KMS-11 (cell line): ENCODE results near the gene HERC3.

Experiments used
- H2AFZ ChIP-seq: fragments of 200-600 bp; sonication (generic); 2 replicates; pipeline ENCODE4 v1.6.1; 2016; ENCODE audit warnings: antibody characterized with exemption, mixed run types, low read depth
- H3K27ac ChIP-seq: fragments of 200-600 bp; sonication (generic); 2 replicates; pipeline ENCODE4 v1.6.1; 2016; ENCODE audit warnings: mild to moderate bottlenecking, mixed run types
- H3K27me3 ChIP-seq: fragments of 200-600 bp; sonication (generic); 2 replicates; pipeline ENCODE4 v1.6.1; 2017; ENCODE audit warnings: mild to moderate bottlenecking, low read depth, mixed run types, moderate library complexity; ENCODE audit not compliant: insufficient read depth
- H3K36me3 ChIP-seq: fragments of 200-600 bp; sonication (generic); 2 replicates; pipeline ENCODE4 v1.6.1; 2017; ENCODE audit warnings: mild to moderate bottlenecking, mixed run types; ENCODE audit not compliant: insufficient read depth
- H3K4me1 ChIP-seq: fragments of 200-600 bp; sonication (generic); 2 replicates; pipeline ENCODE4 v1.6.1; 2016; ENCODE audit warnings: mild to moderate bottlenecking, low read depth, mixed run types; ENCODE audit not compliant: poor library complexity, severe bottlenecking
- H3K4me2 ChIP-seq: fragments of 200-600 bp; sonication (generic); 2 replicates; pipeline ENCODE4 v1.7.0; 2016; ENCODE audit warnings: mild to moderate bottlenecking, mixed run types
- H3K4me3 ChIP-seq: fragments of 200-600 bp; sonication (generic); IDR thresholded peaks from 2 replicates; pipeline ENCODE4 v1.6.1; 2017; ENCODE audit warnings: low read depth, low read length, mixed read lengths; ENCODE audit not compliant: insufficient read depth
- H3K79me2 ChIP-seq: fragments of 200-600 bp; sonication (generic); 2 replicates; pipeline ENCODE4 v1.6.1; 2016; ENCODE audit warnings: low read depth, mixed run types; ENCODE audit not compliant: insufficient read depth
- H3K9ac ChIP-seq: fragments of 200-600 bp; sonication (generic); 2 replicates; pipeline ENCODE4 v1.6.1; 2016; ENCODE audit warnings: mild to moderate bottlenecking, mixed run types
- H4K20me1 ChIP-seq: fragments of 200-600 bp; sonication (generic); 2 replicates; pipeline ENCODE4 v1.6.1; 2016; ENCODE audit warnings: mild to moderate bottlenecking, mixed run types; ENCODE audit not compliant: insufficient read depth
- CTCF ChIP-seq: fragments of 200-600 bp; sonication (generic); conservative IDR thresholded peaks from 2 replicates; pipeline ENCODE4 v1.6.1; 2017; ENCODE audit warnings: low read depth, mild to moderate bottlenecking, antibody characterized with exemption, low read length, moderate library complexity, mixed read lengths

The HERC3 gene

GRCh38 chr4:88720451-88721428 lies 128.5 kb downstream of the HERC3 start:
- no peak overlapping the region for H3K27ac ChIP-seq
- H4K20me1 ChIP-seq, result no peaks in the 10 kb centered on the region
- H3K36me3 ChIP-seq, result no peaks in the 10 kb centered on the region
- no peak overlapping the region for H2AFZ ChIP-seq
- no peak overlapping the region for H3K4me3 ChIP-seq
- no peaks in the 10 kb centered on the region for H3K4me1 ChIP-seq
- H3K9ac ChIP-seq, result no peak overlapping the region
- H3K27me3 ChIP-seq, result no peaks in the 10 kb centered on the region
- H3K79me2 ChIP-seq, result no peaks in the 10 kb centered on the region
- H3K4me2 ChIP-seq, result no peak overlapping the region
- TF ChIP-seq CTCF, result no peak

DNA sequence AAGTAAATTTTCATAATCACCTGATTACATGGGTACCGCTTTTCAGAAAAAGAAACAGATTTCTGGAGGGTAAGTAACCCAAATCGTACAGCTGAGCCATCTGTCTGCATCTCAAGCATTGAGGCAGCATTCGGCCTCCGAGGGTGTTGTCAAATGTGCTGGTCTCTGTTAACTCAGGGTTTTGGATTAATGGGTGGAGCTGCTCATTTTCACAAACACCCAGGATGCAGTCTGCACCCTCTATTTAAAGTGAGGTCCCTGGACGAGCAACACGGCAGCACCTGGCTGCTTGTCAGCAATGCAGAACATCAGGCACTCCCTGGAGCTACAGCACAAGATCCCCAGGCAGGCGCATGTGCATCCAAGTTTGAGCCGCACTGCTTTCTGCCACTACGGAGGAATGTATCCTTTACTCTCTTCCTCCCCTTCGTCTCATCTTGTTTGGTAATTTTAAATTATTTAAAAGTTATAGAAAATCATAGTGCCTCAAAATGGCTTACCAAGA lies 130.0 kb downstream of the HERC3 start:
- Histone ChIP-seq H3K4me3 (no peak overlapping the region), H3K9ac (no peak overlapping the region), H3K4me2 (no peak overlapping the region), H3K27me3 (no peaks in the 10 kb centered on the region), H4K20me1 (no peaks in the 10 kb centered on the region), H3K79me2 (no peaks in the 10 kb centered on the region), H3K4me1 (no peaks in the 10 kb centered on the region), H3K36me3 (no peaks in the 10 kb centered on the region), H2AFZ (no peak overlapping the region), H3K27ac (no peak overlapping the region)
- no peak for TF ChIP-seq CTCF

- H3K4me1 ChIP-seq, result no peaks in the 10 kb centered on the region
- no peak overlapping the region for H3K4me3 ChIP-seq
- H3K27ac ChIP-seq, result no peak overlapping the region
- H3K9ac ChIP-seq, result no peak overlapping the region
- no peak overlapping the region for H3K4me2 ChIP-seq
- H2AFZ ChIP-seq, result no peak overlapping the region
- H4K20me1 ChIP-seq, result no peaks in the 10 kb centered on the region
- no peaks in the 10 kb centered on the region for H3K79me2 ChIP-seq
- H3K27me3 ChIP-seq, result no peaks in the 10 kb centered on the region
- H3K36me3 ChIP-seq, result no peaks in the 10 kb centered on the region
- no peak for TF ChIP-seq CTCF
Measured at GRCh38 chr4:88722828-88723227, 130.5 kb downstream of the HERC3 start.

DNA sequence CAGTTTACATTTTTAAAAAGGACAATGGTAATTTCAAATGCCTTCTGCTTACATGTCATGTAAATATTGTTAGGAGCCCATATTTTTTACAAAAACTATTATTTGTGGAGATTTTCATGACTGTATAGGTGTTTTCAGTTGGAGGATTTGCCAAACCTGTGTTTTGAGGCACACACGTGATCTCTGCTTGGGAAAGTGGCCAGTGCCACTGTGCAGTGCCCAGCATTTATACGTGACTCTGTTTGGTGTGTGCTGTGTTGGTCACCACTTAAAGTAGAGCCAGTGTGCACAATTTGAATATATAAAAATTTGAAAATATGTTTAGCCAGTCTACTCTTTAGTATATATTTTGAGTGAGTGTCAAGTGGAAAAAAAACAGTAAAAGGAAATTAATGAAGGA lies 132.1 kb downstream of the HERC3 start:
- no peaks in the 10 kb centered on the region for H3K4me1 ChIP-seq
- H2AFZ ChIP-seq, result no peak overlapping the region
- no peaks in the 10 kb centered on the region for H3K27me3 ChIP-seq
- TF ChIP-seq CTCF, result no peak
- no peak overlapping the region for H3K27ac ChIP-seq
- no peak overlapping the region for H3K4me2 ChIP-seq
- no peaks in the 10 kb centered on the region for H3K79me2 ChIP-seq
- no peak overlapping the region for H3K4me3 ChIP-seq
- no peak overlapping the region for H3K9ac ChIP-seq
- no peaks in the 10 kb centered on the region for H4K20me1 ChIP-seq
- no peaks in the 10 kb centered on the region for H3K36me3 ChIP-seq
